Spleen (tissue), 11 donors: Measurements from ENCODE around the gene RIPOR3. TPM values are rescaled to one million over a fixed set of nuclear protein-coding genes. Genes with fewer than 3 reads are reported as not detected.
A peak's percentile ranks its signal among the peaks of the same experiment; 100 is the strongest.

Experiments
- DNase-seq: peaks from one replicate; pipeline ENCODE4 v3.0.0-alpha.2; 2020
- H3K27ac ChIP-seq, 8 donors: fragments of 200-600 bp; sonication (generic) in 7 of 8; 1 replicate in 4 of 8; 2 replicates in 4 of 8; pipeline versions ENCODE4 v1.5.0 to v1.8.0; 2016 to 2021; ENCODE audit warnings: inconsistent platforms in 4 of 8, mild to moderate bottlenecking in 4 of 8, moderate library complexity in 1 of 8
- H3K27me3 ChIP-seq, 7 donors: fragments of 200-600 bp; sonication (generic) in 6 of 7; replicated peaks in 1 of 7; 1 replicate in 4 of 7; 2 replicates in 3 of 7; pipeline versions ENCODE4 v1.5.0 to v1.8.0; 2016 to 2021; ENCODE audit warnings: inconsistent platforms in 3 of 7, mild to moderate bottlenecking in 1 of 7
- H3K36me3 ChIP-seq, 6 donors: fragments of 200-600 bp; sonication (generic) in 5 of 6; 1 replicate in 4 of 6; 2 replicates in 2 of 6; pipeline versions ENCODE4 v1.5.0 to v1.8.0; 2016 to 2021; ENCODE audit warnings: inconsistent platforms in 2 of 6
- H3K4me1 ChIP-seq, 6 donors: fragments of 200-600 bp; sonication (generic) in 5 of 6; 1 replicate in 3 of 6; 2 replicates in 3 of 6; pipeline versions ENCODE4 v1.5.0 to v1.8.0; 2016 to 2021; ENCODE audit warnings: inconsistent platforms in 3 of 6
- H3K4me3 ChIP-seq, 8 donors: fragments of 200-600 bp; sonication (generic) in 7 of 8; 1 replicate in 4 of 8; 2 replicates in 4 of 8; pipeline versions ENCODE4 v1.5.0 to v1.8.0; 2016 to 2021; ENCODE audit warnings: inconsistent platforms in 4 of 8, mild to moderate bottlenecking in 4 of 8, moderate library complexity in 2 of 8
- H3K9me3 ChIP-seq, 8 donors: fragments of 200-600 bp; sonication (generic) in 7 of 8; 1 replicate in 4 of 8; 2 replicates in 4 of 8; pipeline versions ENCODE4 v1.5.0 to v1.8.0; 2016 to 2021; ENCODE audit warnings: inconsistent platforms in 4 of 8
- CTCF ChIP-seq, 11 experiments: fragments of 200-600 bp in 7 of 11; fragments of 450-650 bp in 4 of 11; sonication (generic) in 4 of 11; IDR thresholded peaks in 8 of 11; conservative IDR thresholded peaks in 3 of 11; 1 replicate in 7 of 11; 2 replicates in 4 of 11; pipeline versions ENCODE4 v1.4.0 to v1.8.0; 2016 to 2021; ENCODE audit warnings: antibody characterized with exemption in 11 of 11, inconsistent platforms in 4 of 11, mild to moderate bottlenecking in 1 of 11
- POLR2A ChIP-seq, 3 donors: fragments of 450-650 bp; IDR thresholded peaks; one replicate each; pipeline ENCODE4 v1.5.1; 2017; ENCODE audit warnings: antibody characterized with exemption in 3 of 3, mild to moderate bottlenecking in 1 of 3
- POLR2AphosphoS5 ChIP-seq, 3 donors: sonication (generic); formaldehyde crosslinking; IDR thresholded peaks; one replicate each; pipeline ENCODE4 v1.5.1; 2017; ENCODE audit warnings: antibody characterized with exemption in 3 of 3
- WGBS, 5 donors: extraction: QIAGEN DNeasy Blood & Tissue Kit in 3 of 5; methylation state at CpG; one replicate each; pipeline versions ENCODE4 v1.1.5 to v1.1.7; 2013 to 2018; 5-methylcytosine and 5-hydroxymethylcytosine counted together
- intact Hi-C: fragments of 100-400 bp; cut with DNase I; formaldehyde crosslinking; loops from one replicate; pipeline ENCODE4 v1.15.0; 2023; ENCODE audit warnings: low total_unique reads
- polyA plus RNA-seq, 3 donors: library from polyadenylated mRNA; stranded (reverse); fragments of 200-250 nt; gene quantifications; one replicate each; pipeline ENCODE4 v1.2.1, GENCODE V29; 2013
- total RNA-seq, 7 donors: library from RNA; depleted of rRNA in 3 of 7; stranded (reverse); fragments of >200 nt in 3 of 7; fragmentation: NEBNext Ultra II Directional in 4 of 7; extraction: Animal tissue kit (Norgen Biotek cat#: 25700) in 4 of 7; gene quantifications; one replicate each; pipeline versions ENCODE4 v1.1.0 to v1.2.1, GENCODE V29; 2016 to 2021
- donor health status: healthy with polysubstance abuse.
- donor health status: DM: no; HTN: no; CAD: no; lungs with moderate emphysema.
- donor health status: DM: no; HTN: no; CAD: no.
- donor health status: Bipolar disorder and iron deficiency.
- donor health status: healthy.
- donor health status: DM: no; HTN: no; CAD: no.
- donor health status: DM: yes; HTN: yes; CAD: no.

RIPOR3 gene
- total and polyA plus RNA-seq, 10 donors, result 6.0 to 22.8 (median 13.1) TPM

GRCh38 chr20:50691573-50692551 lies 520 bp upstream of the RIPOR3 start:
- 24 to 35% (median 27%) methylated on average over 21 to 23 of the region's 23 CpGs for WGBS, 5 donors
- Histone ChIP-seq H3K36me3 (no peaks in the 10 kb centered on the region), H3K9me3 (no peaks in the 10 kb centered on the region), H3K27ac (peak overlapping the region in 6 of 8 donors; percentile 51 to 72 (median 68)), H3K4me1 (peaks cover 11 to 38% (median 26%) of the 10 kb centered on the region in 6 donors), H3K4me3 (peak overlapping the region; percentile 18 to 63 (median 35)), H3K27me3 (peaks cover 0 to 60% (median 19%) of the 10 kb centered on the region in 7 donors)
- DNase-seq, result no peak
- TF ChIP-seq POLR2A (IDR thresholded peaks at IDR 0.05) (no peak), POLR2AphosphoS5 (IDR thresholded peaks at IDR 0.05) (no peak), CTCF (IDR thresholded peaks at IDR 0.05 in 8 of 11, conservative IDR thresholded peaks at IDR 0.05 in 3 of 11) (no peak)
- intact Hi-C loops, result no loop called here

GRCh38 chr20:50689864-50690649 lies 1.3 kb downstream of the RIPOR3 start:
- intact Hi-C loops, result no loop called here
- 25 to 36% (median 30%) methylated on average over 10 of the region's 10 CpGs for WGBS, 5 donors
- H3K4me1 ChIP-seq, result peaks cover 11 to 38% (median 26%) of the 10 kb centered on the region in 6 donors
- TF ChIP-seq POLR2A (IDR thresholded peaks at IDR 0.05) (no peak), POLR2AphosphoS5 (IDR thresholded peaks at IDR 0.05) (peak in 2 of 3 donors; percentile 53 to 54), CTCF (IDR thresholded peaks at IDR 0.05 in 8 of 11, conservative IDR thresholded peaks at IDR 0.05 in 3 of 11) (no peak)
- H3K27ac ChIP-seq, result peak overlapping the region in 5 of 8 donors; percentile 64 to 72 (median 69)
- H3K27me3 ChIP-seq, result peaks cover 0 to 60% (median 19%) of the 10 kb centered on the region in 7 donors
- H3K36me3 ChIP-seq, result no peaks in the 10 kb centered on the region
- DNase-seq, result no peak
- peak overlapping the region in 7 of 8 donors; percentile 9 to 63 (median 36) for H3K4me3 ChIP-seq
- H3K9me3 ChIP-seq, result no peaks in the 10 kb centered on the region

- TF ChIP-seq POLR2AphosphoS5 (IDR thresholded peaks at IDR 0.05), result no peak
- no peak for TF ChIP-seq POLR2A (IDR thresholded peaks at IDR 0.05)
- TF ChIP-seq CTCF (IDR thresholded peaks at IDR 0.05 in 8 of 11, conservative IDR thresholded peaks at IDR 0.05 in 3 of 11), result no peak
- Histone ChIP-seq H3K36me3 (no peaks in the 10 kb centered on the region), H3K4me3 (no peak overlapping the region), H3K4me1 (peaks cover 11 to 38% (median 26%) of the 10 kb centered on the region in 6 donors), H3K27me3 (peaks cover 0 to 49% (median 19%) of the 10 kb centered on the region in 7 donors), H3K9me3 (no peaks in the 10 kb centered on the region), H3K27ac (peak overlapping the region in 1 of 8 donors; percentile 13)
- no peak for DNase-seq
- WGBS, 5 donors, result 81 to 91% (median 86%) methylated on average over 8 of the region's 8 CpGs
- intact Hi-C loops, result no loop called here
Observed at GRCh38 chr20:50688256-50688975, 2.9 kb downstream of the RIPOR3 start.
